ENCODE data around the gene UBA6. TPM values are rescaled to one million over a fixed set of nuclear protein-coding genes. Genes with fewer than 3 reads are reported as not detected.

Gene UBA6
- total RNA-seq, 2 donors from 2014 or later = 28.3 to 94.5 TPM

DNA sequence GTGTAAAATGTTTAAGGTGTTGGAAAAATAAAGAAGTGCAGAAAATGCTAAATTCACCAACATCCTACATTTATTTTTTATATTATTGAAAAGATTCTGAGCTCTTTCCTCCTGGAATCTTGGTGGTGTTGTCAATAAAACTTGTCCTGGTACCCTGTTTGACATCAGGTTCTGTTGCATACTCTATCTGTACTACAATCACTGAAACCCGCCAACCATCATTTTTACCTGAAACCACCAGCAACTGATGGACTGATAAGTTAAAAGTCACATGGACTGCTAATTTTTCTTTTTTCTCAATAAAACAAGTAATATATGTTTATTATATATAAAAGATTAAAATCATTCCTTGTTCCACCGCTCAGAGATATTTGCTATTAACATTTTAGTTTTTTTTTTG lies 119.0 kb downstream of the UBA6 start:
- no peak for ATAC-seq (ENCODE audit: insufficient number of reproducible peaks, low FRiP score, low read depth)

DNA sequence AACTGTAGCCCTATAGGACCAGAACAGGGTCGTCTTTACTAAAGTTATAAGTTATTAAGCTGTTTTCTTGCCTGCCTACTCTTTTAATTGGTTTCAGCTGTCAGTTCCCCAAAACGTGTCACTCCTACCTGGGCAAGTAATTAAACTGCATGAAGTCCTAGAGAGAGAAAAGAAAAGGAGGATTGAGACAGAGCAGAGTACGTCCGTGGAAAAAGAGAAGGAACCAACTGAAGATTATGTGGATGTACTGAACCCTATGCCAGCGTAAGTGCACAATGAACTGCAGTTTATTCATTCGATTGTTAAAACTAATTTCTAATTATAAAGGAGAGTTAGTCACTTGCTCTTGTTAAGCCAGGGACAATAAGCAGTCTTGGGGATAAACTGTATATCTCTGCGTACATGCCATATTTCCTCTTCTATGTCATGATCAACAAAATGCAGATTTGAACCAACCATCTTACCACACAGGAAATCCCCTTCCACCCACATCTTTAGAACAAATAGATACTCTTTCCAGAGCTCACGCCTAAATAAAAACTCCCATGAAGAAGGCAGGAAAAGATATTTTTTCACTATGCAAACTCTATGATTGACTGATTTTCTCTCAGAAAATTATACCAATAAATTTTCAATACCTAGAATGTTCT lies 119.6 kb downstream of the UBA6 start:
- Histone ChIP-seq H3K9me3 (no peaks in the 10 kb centered on the region), H3K27me3 (replicated peaks; ENCODE audit: insufficient read depth) (no peaks in the 10 kb centered on the region), H3K4me3 (no peak overlapping the region), H3K4me1 (ENCODE audit: control insufficient read depth in 1 of 2, low read depth in 2 of 2) (no peaks in the 10 kb centered on the region), H3K36me3 (no peaks in the 10 kb centered on the region), H3K27ac (no peak overlapping the region)
- no peak for ATAC-seq (ENCODE audit: insufficient number of reproducible peaks, low FRiP score, low read depth)
- DNase-seq (ENCODE audit: low spot score) = no peak
- TF ChIP-seq, protein P1, sequence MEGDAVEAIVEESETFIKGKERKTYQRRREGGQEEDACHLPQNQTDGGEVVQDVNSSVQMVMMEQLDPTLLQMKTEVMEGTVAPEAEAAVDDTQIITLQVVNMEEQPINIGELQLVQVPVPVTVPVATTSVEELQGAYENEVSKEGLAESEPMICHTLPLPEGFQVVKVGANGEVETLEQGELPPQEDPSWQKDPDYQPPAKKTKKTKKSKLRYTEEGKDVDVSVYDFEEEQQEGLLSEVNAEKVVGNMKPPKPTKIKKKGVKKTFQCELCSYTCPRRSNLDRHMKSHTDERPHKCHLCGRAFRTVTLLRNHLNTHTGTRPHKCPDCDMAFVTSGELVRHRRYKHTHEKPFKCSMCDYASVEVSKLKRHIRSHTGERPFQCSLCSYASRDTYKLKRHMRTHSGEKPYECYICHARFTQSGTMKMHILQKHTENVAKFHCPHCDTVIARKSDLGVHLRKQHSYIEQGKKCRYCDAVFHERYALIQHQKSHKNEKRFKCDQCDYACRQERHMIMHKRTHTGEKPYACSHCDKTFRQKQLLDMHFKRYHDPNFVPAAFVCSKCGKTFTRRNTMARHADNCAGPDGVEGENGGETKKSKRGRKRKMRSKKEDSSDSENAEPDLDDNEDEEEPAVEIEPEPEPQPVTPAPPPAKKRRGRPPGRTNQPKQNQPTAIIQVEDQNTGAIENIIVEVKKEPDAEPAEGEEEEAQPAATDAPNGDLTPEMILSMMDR (IDR thresholded peaks at IDR 0.05) = no peak

More for the DNA sequence above, 119.0 kb downstream of the UBA6 start:
- Histone ChIP-seq H3K27me3 (replicated peaks; ENCODE audit: insufficient read depth) (no peaks in the 10 kb centered on the region), H3K27ac (no peak overlapping the region), H3K36me3 (no peaks in the 10 kb centered on the region), H3K4me3 (no peak overlapping the region), H3K4me1 (ENCODE audit: control insufficient read depth in 1 of 2, low read depth in 2 of 2) (no peaks in the 10 kb centered on the region), H3K9me3 (no peaks in the 10 kb centered on the region)
- TF ChIP-seq, protein P1 (IDR thresholded peaks at IDR 0.05) = no peak
- DNase-seq (ENCODE audit: low spot score) = no peak

DNA sequence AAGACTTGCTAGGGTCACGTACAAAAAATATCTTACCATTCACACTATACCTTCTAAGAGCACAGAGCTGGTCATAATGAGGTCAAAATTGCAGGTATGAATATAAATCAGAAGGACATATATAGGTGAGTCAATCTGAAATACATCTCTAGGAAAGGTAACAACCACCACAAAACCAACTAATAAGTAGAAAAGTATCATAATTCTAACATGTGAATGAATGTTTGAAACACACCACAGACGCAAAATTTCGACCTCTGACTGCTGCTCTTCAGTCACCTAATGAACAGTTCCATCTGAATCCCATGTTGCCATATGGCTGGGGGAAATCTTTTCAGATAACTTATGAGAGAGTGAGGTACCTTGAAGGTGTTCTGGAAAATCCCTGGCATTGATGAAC lies 120.4 kb downstream of the UBA6 start:
- no peak for DNase-seq (ENCODE audit: low spot score)
- Histone ChIP-seq H3K27me3 (replicated peaks; ENCODE audit: insufficient read depth) (no peaks in the 10 kb centered on the region), H3K4me1 (ENCODE audit: control insufficient read depth in 1 of 2, low read depth in 2 of 2) (no peaks in the 10 kb centered on the region), H3K4me3 (no peak overlapping the region), H3K9me3 (no peaks in the 10 kb centered on the region), H3K27ac (no peak overlapping the region), H3K36me3 (no peaks in the 10 kb centered on the region)
- ATAC-seq (ENCODE audit: insufficient number of reproducible peaks, low FRiP score, low read depth) = no peak
- TF ChIP-seq, protein P1 (IDR thresholded peaks at IDR 0.05) = no peak

DNA sequence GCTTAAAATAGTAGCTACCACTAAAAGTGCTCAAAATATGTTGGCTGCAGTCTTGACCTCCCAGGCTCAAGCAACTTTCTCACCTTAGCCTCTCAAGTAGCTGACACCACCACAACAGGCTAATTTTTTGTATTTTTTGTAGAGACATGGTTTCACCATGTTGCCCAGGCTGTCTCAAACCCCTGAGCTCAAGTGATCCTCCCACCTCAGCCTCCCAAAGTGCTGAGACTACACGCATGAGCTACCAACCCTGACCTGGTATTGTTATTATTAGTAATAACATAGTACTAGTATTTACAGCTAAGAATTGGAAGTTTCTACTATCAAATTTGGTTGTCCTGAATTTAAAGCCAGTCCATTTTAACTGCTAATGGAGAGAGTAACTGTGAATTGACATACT lies 124.4 kb downstream of the UBA6 start:
- no peak overlapping the region for H3K4me3 ChIP-seq
- ATAC-seq (ENCODE audit: insufficient number of reproducible peaks, low FRiP score, low read depth) (no peak), DNase-seq (ENCODE audit: low spot score) (no peak)
- no peak overlapping the region for H3K27ac ChIP-seq
- H3K4me1 ChIP-seq (ENCODE audit: control insufficient read depth in 1 of 2, low read depth in 2 of 2) = no peaks in the 10 kb centered on the region
- H3K9me3 ChIP-seq = no peaks in the 10 kb centered on the region
- TF ChIP-seq, protein P1 (IDR thresholded peaks at IDR 0.05) = no peak
- H3K27me3 ChIP-seq (replicated peaks; ENCODE audit: insufficient read depth) = no peaks in the 10 kb centered on the region
- no peaks in the 10 kb centered on the region for H3K36me3 ChIP-seq

DNA sequence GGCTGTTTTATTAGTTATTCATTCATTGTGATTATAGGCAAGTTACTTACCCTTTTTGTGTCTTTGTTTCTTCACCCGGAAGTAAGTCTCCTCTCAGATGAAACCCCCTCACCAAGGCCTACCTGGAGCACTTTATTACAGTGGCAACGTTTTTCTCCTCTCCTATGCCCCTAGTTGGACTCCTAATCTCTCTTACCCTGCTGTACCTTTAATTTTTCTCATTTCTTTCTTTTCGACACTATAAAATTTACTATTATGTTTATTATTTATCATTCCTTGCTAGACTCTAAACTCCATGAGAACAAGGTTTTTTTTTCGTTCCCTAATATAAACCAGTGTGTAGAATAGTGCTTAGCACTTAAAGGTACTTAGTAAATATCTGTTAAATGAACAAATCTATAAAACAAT lies 124.9 kb downstream of the UBA6 start:
- Histone ChIP-seq H3K27ac (no peak overlapping the region), H3K4me1 (ENCODE audit: control insufficient read depth in 1 of 2, low read depth in 2 of 2) (no peaks in the 10 kb centered on the region), H3K4me3 (no peak overlapping the region), H3K27me3 (replicated peaks; ENCODE audit: insufficient read depth) (no peaks in the 10 kb centered on the region), H3K36me3 (no peaks in the 10 kb centered on the region), H3K9me3 (no peaks in the 10 kb centered on the region)
- ATAC-seq (ENCODE audit: insufficient number of reproducible peaks, low FRiP score, low read depth) (no peak), DNase-seq (ENCODE audit: low spot score) (no peak)
- TF ChIP-seq, protein P1 (IDR thresholded peaks at IDR 0.05) = no peak
